IMR-90 (cell line): ENCODE results near the gene RPS6KA5. TPM values are rescaled to one million over a fixed set of nuclear protein-coding genes. Genes with fewer than 3 reads are reported as not detected.

Source experiments
- ATAC-seq: fragments of 200-7000 bp; cut with Tn5 transposase; 2 replicates; pipeline ENCODE4 v1.9.1; 2020; ENCODE audit warnings: low read depth, mild to moderate bottlenecking, moderate library complexity
- BruUV-seq: library from RNA; stranded (reverse); fragments of 400-500 nt; replicated peaks from 2 replicates; lab custom pipeline; 2021; lab: Mats Ljungman, UMichigan
- CTCF ChIA-PET: fragments of 300-600 bp; formaldehyde crosslinking; extraction: SDS; loops from one replicate; lab custom pipeline; 2021; ENCODE audit warnings: antibody characterized with exemption; lab: Yijun Ruan, JAX
- POLR2A ChIA-PET: fragments of 300-600 bp; sonication (Branson Sonifier 250); formaldehyde crosslinking; loops from one replicate; lab custom pipeline; 2022; ENCODE audit warnings: antibody characterized with exemption; ENCODE audit not compliant: unreplicated experiment; lab: Charles Lee
- DNase-seq: peaks from one replicate; pipeline ENCODE4 v3.0.0; 2013
- H2AFZ ChIP-seq: replicated peaks from 2 replicates; pipeline ENCODE3; 2013; ENCODE audit warnings: low read length, mild to moderate bottlenecking; ENCODE audit not compliant: poor library complexity
- H2AK5ac ChIP-seq: 2 replicates; pipeline ENCODE4 v1.6.1; 2013; ENCODE audit warnings: low read depth, low read length, inconsistent platforms
- H2AK9ac ChIP-seq: replicated peaks from 2 replicates; pipeline ENCODE3; 2013; ENCODE audit warnings: mild to moderate bottlenecking, low read depth, low read length, moderate library complexity; ENCODE audit not compliant: poor library complexity
- H2BK120ac ChIP-seq: 2 replicates; pipeline ENCODE4 v1.6.1; 2013; ENCODE audit warnings: low read depth, low read length, inconsistent platforms
- H2BK15ac ChIP-seq: 3 replicates; pipeline ENCODE4 v1.6.1; 2013; ENCODE audit warnings: low read depth, low read length, inconsistent platforms
- H2BK20ac ChIP-seq: 2 replicates; pipeline ENCODE4 v1.6.1; 2013; ENCODE audit warnings: low read depth, mild to moderate bottlenecking, inconsistent platforms, low read length, moderate library complexity
- H2BK5ac ChIP-seq: 2 replicates; pipeline ENCODE4 v1.6.1; 2013; ENCODE audit warnings: mild to moderate bottlenecking, low read depth, low read length, inconsistent platforms; ENCODE audit not compliant: poor library complexity, severe bottlenecking
- H3K14ac ChIP-seq: replicated peaks from 2 replicates; pipeline ENCODE4 v1.6.1; 2013; ENCODE audit warnings: low read depth, low read length, inconsistent platforms
- H3K18ac ChIP-seq: 2 replicates; pipeline ENCODE4 v1.6.1; 2013; ENCODE audit warnings: low read depth, low read length, control low read depth
- H3K23ac ChIP-seq: 2 replicates; pipeline ENCODE4 v1.6.1; 2013; ENCODE audit warnings: low read depth, low read length, inconsistent platforms
- H3K27ac ChIP-seq: 2 replicates; pipeline ENCODE4 v1.5.1; 2013; ENCODE audit warnings: mild to moderate bottlenecking, control low read depth, low read length; ENCODE audit not compliant: insufficient read depth
- H3K27me3 ChIP-seq: 2 replicates; pipeline ENCODE4 v1.6.1; 2013; ENCODE audit warnings: low read length; ENCODE audit not compliant: control insufficient read depth, insufficient read depth
- H3K36me3 ChIP-seq: 2 replicates; pipeline ENCODE4 v1.6.1; 2013; ENCODE audit warnings: low read length, mixed read lengths; ENCODE audit not compliant: control insufficient read depth, insufficient read depth
- H3K4ac ChIP-seq: 2 replicates; pipeline ENCODE4 v1.6.1; 2013; ENCODE audit warnings: low read depth, low read length, inconsistent platforms
- H3K4me1 ChIP-seq: 2 replicates; pipeline ENCODE4 v1.6.1; 2013; ENCODE audit warnings: low read length, mixed read lengths; ENCODE audit not compliant: control insufficient read depth, insufficient read depth
- H3K4me2 ChIP-seq: 2 replicates; pipeline ENCODE4 v1.6.1; 2013; ENCODE audit warnings: low read depth, mild to moderate bottlenecking, control low read depth, low read length, moderate library complexity
- H3K4me3 ChIP-seq: 2 replicates; pipeline ENCODE4 v1.5.1; 2013; ENCODE audit warnings: low read depth, mild to moderate bottlenecking, control low read depth, low read length, moderate library complexity; ENCODE audit not compliant: insufficient read depth
- H3K56ac ChIP-seq: 2 replicates; pipeline ENCODE4 v1.6.1; 2013; ENCODE audit warnings: low read length, inconsistent platforms; ENCODE audit not compliant: insufficient read depth; ENCODE audit errors: extremely low read depth
- H3K79me1 ChIP-seq, 2 experiments: 2 replicates each; pipeline ENCODE4 v1.6.1; 2013; ENCODE audit warnings: low read length in 2 of 2, inconsistent platforms in 1 of 2, low read depth in 1 of 2
- H3K9ac ChIP-seq: 2 replicates; pipeline ENCODE4 v1.6.1; 2013; ENCODE audit warnings: low read depth, low read length, control low read depth
- H3K9me1 ChIP-seq: 2 replicates; pipeline ENCODE4 v1.6.1; 2013; ENCODE audit warnings: low read length, inconsistent platforms; ENCODE audit not compliant: insufficient read depth
- H3K9me3 ChIP-seq: 2 replicates; pipeline ENCODE4 v1.6.1; 2013; ENCODE audit warnings: low read length; ENCODE audit not compliant: control insufficient read depth, insufficient read depth
- H4K20me1 ChIP-seq: 2 replicates; pipeline ENCODE4 v1.6.1; 2013; ENCODE audit warnings: low read length, inconsistent platforms; ENCODE audit not compliant: insufficient read depth
- H4K5ac ChIP-seq: 2 replicates; pipeline ENCODE4 v1.6.1; 2013; ENCODE audit warnings: mild to moderate bottlenecking, low read depth, low read length, control low read depth
- H4K8ac ChIP-seq, 2 experiments: 2 replicates each; pipeline ENCODE4 v1.6.1; 2013; ENCODE audit warnings: low read depth in 2 of 2, low read length in 2 of 2, control low read depth in 1 of 2, inconsistent platforms in 1 of 2
- H4K91ac ChIP-seq: 2 replicates; pipeline ENCODE4 v1.6.1; 2013; ENCODE audit warnings: low read depth, low read length, inconsistent platforms; ENCODE audit not compliant: insufficient read depth
- CEBPB ChIP-seq: IDR thresholded peaks from 2 replicates; pipeline ENCODE4 v1.6.1; 2012; ENCODE audit warnings: low read depth, low read length, improper control_type of control experiment
- CHD1 ChIP-seq: IDR thresholded peaks from 2 replicates; pipeline ENCODE4 v1.6.1; 2012; ENCODE audit warnings: low read depth, low read length, improper control_type of control experiment
- CTCF ChIP-seq: conservative IDR thresholded peaks from 2 replicates; pipeline ENCODE4 v1.5.1; 2012; ENCODE audit warnings: mild to moderate bottlenecking, low read depth, low read length, improper control_type of control experiment
- FOS ChIP-seq: fragments of 150-350 bp; IDR thresholded peaks from 2 replicates; pipeline ENCODE4 v1.6.1; 2016; ENCODE audit warnings: low read depth, low read length
- MAFK ChIP-seq: IDR thresholded peaks from 2 replicates; pipeline ENCODE4 v1.6.1; 2012; ENCODE audit warnings: low read depth, low read length, improper control_type of control experiment
- MAZ ChIP-seq: IDR thresholded peaks from 2 replicates; pipeline ENCODE4 v1.6.1; 2012; ENCODE audit warnings: low read depth, mild to moderate bottlenecking, low read length, improper control_type of control experiment, moderate library complexity, borderline replicate concordance
- MXI1 ChIP-seq: IDR thresholded peaks from 2 replicates; pipeline ENCODE4 v1.6.1; 2012; ENCODE audit warnings: low read depth, mild to moderate bottlenecking, low read length, moderate library complexity, borderline replicate concordance
- NFE2L2 ChIP-seq: fragments of 150-350 bp; IDR thresholded peaks from 2 replicates; pipeline ENCODE4 v1.6.1; 2016; ENCODE audit warnings: low read depth, mild to moderate bottlenecking, low read length
- POLR2A ChIP-seq: IDR thresholded peaks from 2 replicates; pipeline ENCODE4 v1.6.1; 2012; ENCODE audit warnings: mild to moderate bottlenecking, low read depth, low read length
- RCOR1 ChIP-seq: IDR thresholded peaks from 2 replicates; pipeline ENCODE4 v1.6.1; 2012; ENCODE audit warnings: mild to moderate bottlenecking, low read length, improper control_type of control experiment; ENCODE audit not compliant: insufficient replicate concordance
- RFX5 ChIP-seq: IDR thresholded peaks from 2 replicates; pipeline ENCODE4 v1.8.0; 2012; ENCODE audit warnings: low read depth, mild to moderate bottlenecking, low read length, moderate library complexity
- USF2 ChIP-seq: fragments of 150-350 bp; IDR thresholded peaks from 2 replicates; pipeline ENCODE4 v1.6.1; 2017; ENCODE audit warnings: mild to moderate bottlenecking, antibody characterized with exemption, low read length, low read depth
- WGBS, 2 experiments: methylation state at CpG; one replicate each; pipeline versions ENCODE4 v1.1.5 to v1.1.7; 2013; ENCODE audit warnings: missing lambda C conversion rate in 2 of 2; ENCODE audit not compliant: insufficient read length in 1 of 2; ENCODE audit errors: extremely low coverage in 2 of 2; 5-methylcytosine and 5-hydroxymethylcytosine counted together
- dilution Hi-C: fragments of 300-500 bp; cut with HindIII; formaldehyde crosslinking; loops from one replicate; pipeline ENCODE4 v1.14.3; 2018; ENCODE audit warnings: low sequenced_read_pairs; ENCODE audit not compliant: unreplicated experiment
- in situ Hi-C: fragments of 300-500 bp; cut with MboI; formaldehyde crosslinking; loops from 3 replicates; pipeline ENCODE4 v1.14.3; 2019; ENCODE audit warnings: low sequenced_read_pairs, inconsistent platforms, mixed read lengths
- intact Hi-C: fragments of 100-400 bp; cut with micrococcal nuclease; formaldehyde crosslinking; loops from 2 replicates; pipeline ENCODE4 v1.10.0; 2022
- polyA plus RNA-seq, 3 experiments: library from polyadenylated mRNA; depleted of rRNA; stranded (reverse); fragments of >200 nt; gene quantifications; 2 replicates each; pipeline ENCODE4 v1.2.3, GENCODE V29; 2012; ENCODE audit warnings: low replicate concordance in 1 of 3
- total RNA-seq: library from RNA; depleted of rRNA; stranded (reverse); fragments of >200 nt; gene quantifications from 2 replicates; pipeline ENCODE4 v1.2.3, GENCODE V29; 2012

RPS6KA5 gene
- total and polyA plus RNA-seq, 2 of the 4 experiments (the other 2 are of a cell fraction), result 0.36 TPM

GRCh38 chr14:91048265-91048664 lies 12.2 kb downstream of the RPS6KA5 start:
- Histone ChIP-seq H3K79me1 (no peaks in the 10 kb centered on the region), H2BK20ac (no peak overlapping the region), H2BK15ac (no peak overlapping the region), H3K4me2 (no peak overlapping the region), H4K20me1 (no peaks in the 10 kb centered on the region), H3K56ac (no peak overlapping the region), H3K27ac (no peak overlapping the region), H3K9me1 (no peaks in the 10 kb centered on the region), H3K27me3 (no peaks in the 10 kb centered on the region), H2AK5ac (no peak overlapping the region), H2AFZ (no peak overlapping the region), H3K9ac (no peak overlapping the region), H4K8ac (no peak overlapping the region), H2AK9ac (no peak overlapping the region), H3K36me3 (no peaks in the 10 kb centered on the region), H3K4ac (no peak overlapping the region), H2BK120ac (no peak overlapping the region), H3K23ac (no peak overlapping the region), H3K9me3 (no peaks in the 10 kb centered on the region), H2BK5ac (no peak overlapping the region), H3K4me3 (no peak overlapping the region), H4K5ac (no peak overlapping the region), H3K18ac (no peak overlapping the region), H4K91ac (no peak overlapping the region), H3K4me1 (no peaks in the 10 kb centered on the region), H3K14ac (no peak overlapping the region)
- no CpG with 5 or more reads among the region's 2 CpGs for WGBS, 2 experiments
- dilution Hi-C loops, result no loop called here
- intact Hi-C loops, result no loop called here
- POLR2A ChIA-PET, result no interaction called here
- ATAC-seq (no peak), DNase-seq (no peak)
- no TSS peak for BruUV-seq
- in situ Hi-C loops, result no loop called here
- no peak for TF ChIP-seq NFE2L2
- no peak for TF ChIP-seq RFX5
- no peak for TF ChIP-seq CTCF
- no peak for TF ChIP-seq MXI1
- no peak for TF ChIP-seq CEBPB
- TF ChIP-seq FOS, result no peak
- no peak for TF ChIP-seq CHD1
- no peak for TF ChIP-seq MAFK
- no peak for TF ChIP-seq POLR2A
- TF ChIP-seq RCOR1, result no peak
- no peak for TF ChIP-seq USF2
- TF ChIP-seq MAZ, result no peak
- CTCF ChIA-PET, result no interaction called here
